Endodermal cell (in vitro differentiated cells): ENCODE results near the gene KLK4. TPM values are rescaled to one million over a fixed set of nuclear protein-coding genes. Genes with fewer than 3 reads are reported as not detected.

Experiments
- DNase-seq: peaks from one replicate; pipeline ENCODE4 v3.0.0-alpha.2; 2017
- H3K27ac ChIP-seq: 2 replicates; pipeline ENCODE4 v1.5.1; 2013; ENCODE audit warnings: mild to moderate bottlenecking, low read depth, low read length, moderate library complexity
- H3K27me3 ChIP-seq: 2 replicates; pipeline ENCODE4 v1.6.1; 2013; ENCODE audit warnings: mild to moderate bottlenecking, low read length, moderate library complexity; ENCODE audit not compliant: insufficient read depth, control insufficient read depth, poor library complexity, severe bottlenecking
- H3K36me3 ChIP-seq: 2 replicates; pipeline ENCODE4 v1.7.0; 2013; ENCODE audit warnings: mild to moderate bottlenecking, low read length, moderate library complexity; ENCODE audit not compliant: control insufficient read depth, insufficient read depth
- H3K4me1 ChIP-seq: one replicate; pipeline ENCODE4 v1.7.0; 2013; ENCODE audit warnings: low read length; ENCODE audit not compliant: control insufficient read depth, insufficient read depth
- H3K4me3 ChIP-seq: 2 replicates; pipeline ENCODE4 v1.5.1; 2013; ENCODE audit warnings: mild to moderate bottlenecking, low read length, moderate library complexity
- H3K9ac ChIP-seq: 2 replicates; pipeline ENCODE4 v1.6.1; 2013; ENCODE audit warnings: mild to moderate bottlenecking, low read length, moderate library complexity; ENCODE audit not compliant: poor library complexity, severe bottlenecking; ENCODE audit errors: extremely low read depth
- H3K9me3 ChIP-seq: 2 replicates; pipeline ENCODE4 v1.6.1; 2013; ENCODE audit warnings: mild to moderate bottlenecking, low read length, moderate library complexity; ENCODE audit not compliant: control insufficient read depth
- H3K27ac Mint-ChIP-seq: 2 replicates; pipeline ENCODE4 v1.8.0; 2020; ENCODE audit warnings: mixed read lengths
- H3K27me3 Mint-ChIP-seq: 2 replicates; pipeline ENCODE4 v1.8.0; 2021; ENCODE audit warnings: mild to moderate bottlenecking, mixed read lengths; ENCODE audit not compliant: insufficient read depth
- H3K36me3 Mint-ChIP-seq: 2 replicates; pipeline ENCODE4 v1.8.0; 2020; ENCODE audit warnings: low read depth, mixed read lengths
- H3K4me1 Mint-ChIP-seq: 2 replicates; pipeline ENCODE4 v1.8.0; 2020; ENCODE audit warnings: mixed read lengths
- H3K4me3 Mint-ChIP-seq: 2 replicates; pipeline ENCODE4 v1.8.0; 2020; ENCODE audit warnings: mild to moderate bottlenecking, moderate library complexity, mixed read lengths
- H3K9me3 Mint-ChIP-seq: 2 replicates; pipeline ENCODE4 v1.8.0; 2020; ENCODE audit warnings: mild to moderate bottlenecking, mixed read lengths
- CTCF ChIP-seq: fragments of 200-600 bp; sonication (generic); conservative IDR thresholded peaks from 2 replicates; pipeline ENCODE4 v1.5.0; 2021; ENCODE audit warnings: antibody characterized with exemption, mild to moderate bottlenecking
- WGBS, 2 experiments: methylation state at CpG; one replicate each; pipeline versions ENCODE4 v1.1.5 to v1.1.7; 2013; ENCODE audit warnings: missing lambda C conversion rate in 2 of 2, mixed read lengths in 1 of 2; ENCODE audit not compliant: insufficient coverage in 1 of 2, insufficient read length in 1 of 2; 5-methylcytosine and 5-hydroxymethylcytosine counted together
- total RNA-seq, 2 donors: library from RNA; stranded (reverse); fragmentation: NEBNext Ultra II Directional in 1 of 2; extraction: Animal tissue kit (Norgen Biotek cat#: 25700) in 1 of 2; gene quantifications; 2 replicates in 1 of 2; 3 replicates in 1 of 2; pipeline ENCODE4 v1.2.1, GENCODE V29; 2021

KLK4 gene
- total RNA-seq, 2 donors from 2014 or later = not detected

GRCh38 chr19:50931023-50931422 is 19.8 kb upstream of the KLK4 start:
- H3K9ac ChIP-seq = no peak overlapping the region
- Mint-ChIP-seq H3K4me3 (no peak overlapping the region), H3K9me3 (no peaks in the 10 kb centered on the region), H3K27me3 (peaks cover 63% of the 10 kb centered on the region), H3K4me1 (no peaks in the 10 kb centered on the region), H3K27ac (no peak overlapping the region), H3K36me3 (no peaks in the 10 kb centered on the region)
- H3K4me3 ChIP-seq = no peak overlapping the region
- TF ChIP-seq CTCF = no peak
- peaks cover 26% of the 10 kb centered on the region for H3K27me3 ChIP-seq
- DNase-seq = no peak
- H3K27ac ChIP-seq = no peak overlapping the region
- H3K4me1 ChIP-seq = no peaks in the 10 kb centered on the region
- no peaks in the 10 kb centered on the region for H3K9me3 ChIP-seq
- no peaks in the 10 kb centered on the region for H3K36me3 ChIP-seq

- H3K27me3 Mint-ChIP-seq = peaks cover 76% of the 10 kb centered on the region
- WGBS, 2 experiments = 85 to 86% methylated on average over 3 to 5 of the region's 5 CpGs
These were observed 17.6 kb upstream of the KLK4 start for GRCh38 chr19:50928831-50929230.

GRCh38 chr19:50926144-50926543 is 14.9 kb upstream of the KLK4 start:
- no peak overlapping the region for H3K4me3 ChIP-seq
- DNase-seq = no peak
- no peaks in the 10 kb centered on the region for H3K9me3 ChIP-seq
- no peak overlapping the region for H3K9ac ChIP-seq
- peaks cover 28% of the 10 kb centered on the region for H3K27me3 ChIP-seq
- Mint-ChIP-seq H3K27ac (no peak overlapping the region), H3K27me3 (peaks cover 72% of the 10 kb centered on the region), H3K36me3 (no peaks in the 10 kb centered on the region), H3K9me3 (no peaks in the 10 kb centered on the region), H3K4me1 (peaks cover 10% of the 10 kb centered on the region), H3K4me3 (no peak overlapping the region)
- H3K36me3 ChIP-seq = no peaks in the 10 kb centered on the region
- H3K27ac ChIP-seq = no peak overlapping the region
- WGBS, 2 experiments = 92 to 98% methylated on average over 4 to 11 of the region's 11 CpGs
- no peaks in the 10 kb centered on the region for H3K4me1 ChIP-seq
- TF ChIP-seq CTCF = no peak

More at GRCh38 chr19:50928831-50929230, 17.6 kb upstream of the KLK4 start:
- no peak overlapping the region for H3K27ac ChIP-seq
- peaks cover 39% of the 10 kb centered on the region for H3K27me3 ChIP-seq
- H3K4me1 ChIP-seq = no peaks in the 10 kb centered on the region
- TF ChIP-seq CTCF = no peak
- DNase-seq = no peak
- Mint-ChIP-seq H3K36me3 (no peaks in the 10 kb centered on the region), H3K9me3 (no peaks in the 10 kb centered on the region), H3K4me1 (no peaks in the 10 kb centered on the region), H3K4me3 (no peak overlapping the region), H3K27ac (no peak overlapping the region)
- H3K4me3 ChIP-seq = no peak overlapping the region
- no peaks in the 10 kb centered on the region for H3K36me3 ChIP-seq
- no peaks in the 10 kb centered on the region for H3K9me3 ChIP-seq
- no peak overlapping the region for H3K9ac ChIP-seq
